ENCODE results near the gene GUK1. TPM values are rescaled to one million over a fixed set of nuclear protein-coding genes. Genes with fewer than 3 reads are reported as not detected.
"Not testable (repeated sequence)": the region's sequence is repeated elsewhere in the genome, so short reads cannot be mapped to it uniquely, and the experiment has no call there.

GUK1 gene
- total RNA-seq, 1 donor from 2014 or later = 201 TPM

GRCh38 chr1:228176461-228177182 lies 36.5 kb downstream of the GUK1 start:
- Mint-ChIP-seq H3K27me3 (ENCODE audit: insufficient read depth) (peaks cover 2% of the 10 kb centered on the region), H3K27ac (no peak overlapping the region), H3K36me3 (ENCODE audit: low read depth) (no peaks in the 10 kb centered on the region), H3K4me1 (ENCODE audit: low read depth) (no peaks in the 10 kb centered on the region), H3K4me3 (no peak overlapping the region), H3K9me3 (no peaks in the 10 kb centered on the region)
- DNase-seq (ENCODE audit: low spot score) = no peak
- intact Hi-C loops (cut with micrococcal nuclease) = no loop called here

- intact Hi-C loops (cut with micrococcal nuclease) = no loop called here
- Mint-ChIP-seq H3K27ac (no peak overlapping the region), H3K4me1 (ENCODE audit: low read depth) (no peaks in the 10 kb centered on the region), H3K36me3 (ENCODE audit: low read depth) (no peaks in the 10 kb centered on the region), H3K27me3 (ENCODE audit: insufficient read depth) (peaks cover 2% of the 10 kb centered on the region), H3K4me3 (no peak overlapping the region), H3K9me3 (no peaks in the 10 kb centered on the region)
- no peak for DNase-seq (ENCODE audit: low spot score)
These were observed 37.0 kb downstream of the GUK1 start for GRCh38 chr1:228177183-228177475.

GRCh38 chr1:228177721-228178710 lies 37.9 kb downstream of the GUK1 start:
- peaks cover 2% of the 10 kb centered on the region for H3K27me3 Mint-ChIP-seq (ENCODE audit: insufficient read depth)
- DNase-seq (ENCODE audit: low spot score) = no peak
- no peaks in the 10 kb centered on the region for H3K36me3 Mint-ChIP-seq (ENCODE audit: low read depth)
- intact Hi-C loops (cut with micrococcal nuclease) = no loop called here
- peak overlapping the region; percentile 2 for H3K27ac Mint-ChIP-seq
- H3K9me3 Mint-ChIP-seq = no peaks in the 10 kb centered on the region
- no peak overlapping the region for H3K4me3 Mint-ChIP-seq
- no peaks in the 10 kb centered on the region for H3K4me1 Mint-ChIP-seq (ENCODE audit: low read depth)

GRCh38 chr1:228178737-228179684 lies 38.9 kb downstream of the GUK1 start:
- intact Hi-C loops (cut with micrococcal nuclease) = no loop called here
- Mint-ChIP-seq H3K4me1 (ENCODE audit: low read depth) (no peaks in the 10 kb centered on the region), H3K9me3 (no peaks in the 10 kb centered on the region), H3K4me3 (no peak overlapping the region), H3K36me3 (ENCODE audit: low read depth) (no peaks in the 10 kb centered on the region), H3K27ac (no peak overlapping the region), H3K27me3 (ENCODE audit: insufficient read depth) (peaks cover 2% of the 10 kb centered on the region)
- DNase-seq (ENCODE audit: low spot score) = no peak

GRCh38 chr1:228180271-228180958 lies 40.3 kb downstream of the GUK1 start:
- no peak for DNase-seq (ENCODE audit: low spot score)
- Mint-ChIP-seq H3K27ac (no peak overlapping the region), H3K9me3 (no peaks in the 10 kb centered on the region), H3K4me1 (ENCODE audit: low read depth) (no peaks in the 10 kb centered on the region), H3K36me3 (ENCODE audit: low read depth) (no peaks in the 10 kb centered on the region), H3K4me3 (no peak overlapping the region), H3K27me3 (ENCODE audit: insufficient read depth) (peaks cover 2% of the 10 kb centered on the region)
- intact Hi-C loops (cut with micrococcal nuclease) = loop anchor here (2.0 kb wide), 1 partner anchor 50 kb away; no protein-coding TSS in a partner anchor

- H3K9me3 Mint-ChIP-seq = no peaks in the 10 kb centered on the region
- H3K27me3 Mint-ChIP-seq (ENCODE audit: insufficient read depth) = peaks cover 2% of the 10 kb centered on the region
- no peak overlapping the region for H3K4me3 Mint-ChIP-seq
- DNase-seq (ENCODE audit: low spot score) = no peak
- intact Hi-C loops (cut with micrococcal nuclease) = loop anchor here (2.0 kb wide), 1 partner anchor 50 kb away; no protein-coding TSS in a partner anchor
- no peak overlapping the region for H3K27ac Mint-ChIP-seq
- H3K36me3 Mint-ChIP-seq (ENCODE audit: low read depth) = no peaks in the 10 kb centered on the region
- H3K4me1 Mint-ChIP-seq (ENCODE audit: low read depth) = no peaks in the 10 kb centered on the region
These were observed 41.0 kb downstream of the GUK1 start for GRCh38 chr1:228180959-228181644.

GRCh38 chr1:228181645-228182034 lies 41.6 kb downstream of the GUK1 start:
- intact Hi-C loops (cut with micrococcal nuclease) = loop anchor here (2.0 kb wide), 1 partner anchor 51 kb away; no protein-coding TSS in a partner anchor
- no peak overlapping the region for H3K27ac Mint-ChIP-seq
- no peak for DNase-seq (ENCODE audit: low spot score)
- H3K4me3 Mint-ChIP-seq = no peak overlapping the region
- no peaks in the 10 kb centered on the region for H3K27me3 Mint-ChIP-seq (ENCODE audit: insufficient read depth)
- H3K9me3 Mint-ChIP-seq = no peaks in the 10 kb centered on the region
- H3K4me1 Mint-ChIP-seq (ENCODE audit: low read depth) = no peaks in the 10 kb centered on the region
- H3K36me3 Mint-ChIP-seq (ENCODE audit: low read depth) = no peaks in the 10 kb centered on the region

- H3K4me3 Mint-ChIP-seq = no peak overlapping the region
- H3K9me3 Mint-ChIP-seq = no peaks in the 10 kb centered on the region
- H3K36me3 Mint-ChIP-seq (ENCODE audit: low read depth) = no peaks in the 10 kb centered on the region
- no peaks in the 10 kb centered on the region for H3K27me3 Mint-ChIP-seq (ENCODE audit: insufficient read depth)
- no peaks in the 10 kb centered on the region for H3K4me1 Mint-ChIP-seq (ENCODE audit: low read depth)
- H3K27ac Mint-ChIP-seq = no peak overlapping the region
- intact Hi-C loops (cut with micrococcal nuclease) = no loop called here
- DNase-seq (ENCODE audit: low spot score) = no peak
These were observed 42.4 kb downstream of the GUK1 start for GRCh38 chr1:228182296-228183030.

GRCh38 chr1:228184152-228184551 lies 44.1 kb downstream of the GUK1 start:
- intact Hi-C loops (cut with micrococcal nuclease) = no loop called here
- no peak overlapping the region for H3K27ac Mint-ChIP-seq
- H3K9me3 Mint-ChIP-seq = no peaks in the 10 kb centered on the region
- no peak for DNase-seq (ENCODE audit: low spot score)
- H3K27me3 Mint-ChIP-seq (ENCODE audit: insufficient read depth) = no peaks in the 10 kb centered on the region
- no peak overlapping the region for H3K4me3 Mint-ChIP-seq
- no peaks in the 10 kb centered on the region for H3K4me1 Mint-ChIP-seq (ENCODE audit: low read depth)
- H3K36me3 Mint-ChIP-seq (ENCODE audit: low read depth) = no peaks in the 10 kb centered on the region

GRCh38 chr1:228185641-228185965 lies 45.5 kb downstream of the GUK1 start:
- H3K4me1 Mint-ChIP-seq (ENCODE audit: low read depth) = no peaks in the 10 kb centered on the region
- no peak overlapping the region for H3K4me3 Mint-ChIP-seq
- no peak overlapping the region for H3K27ac Mint-ChIP-seq
- no peaks in the 10 kb centered on the region for H3K36me3 Mint-ChIP-seq (ENCODE audit: low read depth)
- no peaks in the 10 kb centered on the region for H3K9me3 Mint-ChIP-seq
- no peak for DNase-seq (ENCODE audit: low spot score)
- no peaks in the 10 kb centered on the region for H3K27me3 Mint-ChIP-seq (ENCODE audit: insufficient read depth)
- intact Hi-C loops (cut with micrococcal nuclease) = no loop called here

- H3K36me3 Mint-ChIP-seq (ENCODE audit: low read depth); intact Hi-C loops (cut with micrococcal nuclease); DNase-seq (ENCODE audit: low spot score); H3K9me3 Mint-ChIP-seq; H3K27ac Mint-ChIP-seq; H3K4me3 Mint-ChIP-seq; H3K27me3 Mint-ChIP-seq (ENCODE audit: insufficient read depth); H3K4me1 Mint-ChIP-seq (ENCODE audit: low read depth): not testable (repeated sequence)
These were observed 48.2 kb downstream of the GUK1 start for GRCh38 chr1:228188249-228188648.
